ENCODE measurements around the gene KRT39.
"Not testable (repeated sequence)": the region's sequence is repeated elsewhere in the genome, so short reads cannot be mapped to it uniquely, and the experiment has no call there.

Gene KRT39

GRCh38 chr17:41002814-41003213 lies 36.1 kb upstream of the KRT39 start:
- H3K27me3 ChIP-seq (ENCODE audit: control insufficient read depth, insufficient read depth, low read length), result no peaks in the 10 kb centered on the region
- no peak overlapping the region for H3K27ac ChIP-seq (ENCODE audit: low read depth, low read length)
- H3K9ac ChIP-seq (ENCODE audit: low read depth, low read length), result no peak overlapping the region
- H3K36me3 ChIP-seq (ENCODE audit: control insufficient read depth, insufficient read depth, low read length), result no peaks in the 10 kb centered on the region
- H3K4me1 ChIP-seq (ENCODE audit: control insufficient read depth, insufficient read depth, low read length), result peaks cover 4% of the 10 kb centered on the region; the same call in 1 of the 2 replicates
- no peak overlapping the region for H3K4me3 ChIP-seq (ENCODE audit: low read depth, low read length)
- H3K9me3 ChIP-seq (ENCODE audit: control insufficient read depth, insufficient read depth, low read length), result no peaks in the 10 kb centered on the region

GRCh38 chr17:41001795-41002194 lies 35.0 kb upstream of the KRT39 start:
- Histone ChIP-seq H3K4me1 (ENCODE audit: control insufficient read depth, insufficient read depth, low read length) (peaks cover 4% of the 10 kb centered on the region; the same call in 1 of the 2 replicates), H3K36me3 (ENCODE audit: control insufficient read depth, insufficient read depth, low read length) (no peaks in the 10 kb centered on the region), H3K9ac (ENCODE audit: low read depth, low read length) (no peak overlapping the region)

GRCh38 chr17:40999563-40999962 lies 32.8 kb upstream of the KRT39 start, which contains the start of gene KRTAP3-2:
TSS of gene KRTAP3-2 (minus strand) at chr17:40999906. CDS start at chr17:40999853, 53 bp downstream.
- H3K4me3 ChIP-seq (ENCODE audit: low read depth, low read length); H3K27ac ChIP-seq (ENCODE audit: low read depth, low read length): not testable (repeated sequence)

More at GRCh38 chr17:41001795-41002194, 35.0 kb upstream of the KRT39 start:
- H3K9me3 ChIP-seq (ENCODE audit: control insufficient read depth, insufficient read depth, low read length), result no peaks in the 10 kb centered on the region
- H3K4me3 ChIP-seq (ENCODE audit: low read depth, low read length), result no peak overlapping the region
- H3K27me3 ChIP-seq (ENCODE audit: control insufficient read depth, insufficient read depth, low read length), result no peaks in the 10 kb centered on the region
- H3K27ac ChIP-seq (ENCODE audit: low read depth, low read length), result no peak overlapping the region

GRCh38 chr17:40997361-40997760 lies 30.6 kb upstream of the KRT39 start:
- no peak overlapping the region for H3K4me3 ChIP-seq (ENCODE audit: low read depth, low read length)
- no peak overlapping the region for H3K27ac ChIP-seq (ENCODE audit: low read depth, low read length)
- H3K27me3 ChIP-seq (ENCODE audit: control insufficient read depth, insufficient read depth, low read length), result no peaks in the 10 kb centered on the region

More at GRCh38 chr17:40999563-40999962, 32.8 kb upstream of the KRT39 start, which contains the start of gene KRTAP3-2:
- H3K9ac ChIP-seq (ENCODE audit: low read depth, low read length); H3K9me3 ChIP-seq (ENCODE audit: control insufficient read depth, insufficient read depth, low read length); H3K36me3 ChIP-seq (ENCODE audit: control insufficient read depth, insufficient read depth, low read length); H3K27me3 ChIP-seq (ENCODE audit: control insufficient read depth, insufficient read depth, low read length); H3K4me1 ChIP-seq (ENCODE audit: control insufficient read depth, insufficient read depth, low read length): not testable (repeated sequence)

GRCh38 chr17:40996829-40997228 lies 30.1 kb upstream of the KRT39 start:
- Histone ChIP-seq H3K27me3 (ENCODE audit: control insufficient read depth, insufficient read depth, low read length) (no peaks in the 10 kb centered on the region), H3K27ac (ENCODE audit: low read depth, low read length) (no peak overlapping the region), H3K9ac (ENCODE audit: low read depth, low read length) (no peak overlapping the region), H3K4me1 (ENCODE audit: control insufficient read depth, insufficient read depth, low read length) (no peaks in the 10 kb centered on the region), H3K9me3 (ENCODE audit: control insufficient read depth, insufficient read depth, low read length) (no peaks in the 10 kb centered on the region), H3K36me3 (ENCODE audit: control insufficient read depth, insufficient read depth, low read length) (no peaks in the 10 kb centered on the region), H3K4me3 (ENCODE audit: low read depth, low read length) (no peak overlapping the region)

More at GRCh38 chr17:40997361-40997760, 30.6 kb upstream of the KRT39 start:
- Histone ChIP-seq H3K36me3 (ENCODE audit: control insufficient read depth, insufficient read depth, low read length) (no peaks in the 10 kb centered on the region), H3K9me3 (ENCODE audit: control insufficient read depth, insufficient read depth, low read length) (no peaks in the 10 kb centered on the region), H3K9ac (ENCODE audit: low read depth, low read length) (no peak overlapping the region), H3K4me1 (ENCODE audit: control insufficient read depth, insufficient read depth, low read length) (no peaks in the 10 kb centered on the region)

- Histone ChIP-seq H3K36me3 (ENCODE audit: control insufficient read depth, insufficient read depth, low read length) (no peaks in the 10 kb centered on the region), H3K27ac (ENCODE audit: low read depth, low read length) (no peak overlapping the region)
These were observed 28.4 kb upstream of the KRT39 start for GRCh38 chr17:40995116-40995515.

GRCh38 chr17:40993839-40994238 lies 27.1 kb upstream of the KRT39 start, which contains the start of gene KRTAP3-3:
TSS of gene KRTAP3-3 (minus strand) at chr17:40994164. CDS start at chr17:40994097, 67 bp downstream.
- H3K9me3 ChIP-seq (ENCODE audit: control insufficient read depth, insufficient read depth, low read length), result no peaks in the 10 kb centered on the region
- no peak within 1 kb of the TSS for H3K4me3 ChIP-seq (ENCODE audit: low read depth, low read length)
- H3K27me3 ChIP-seq (ENCODE audit: control insufficient read depth, insufficient read depth, low read length), result no peaks in the 10 kb centered on the region
- H3K9ac ChIP-seq (ENCODE audit: low read depth, low read length), result no peak within 1 kb of the TSS
- no peaks in the 10 kb centered on the region for H3K4me1 ChIP-seq (ENCODE audit: control insufficient read depth, insufficient read depth, low read length)
- no peaks in the 10 kb centered on the region for H3K36me3 ChIP-seq (ENCODE audit: control insufficient read depth, insufficient read depth, low read length)
- H3K27ac ChIP-seq (ENCODE audit: low read depth, low read length), result no peak within 1 kb of the TSS

More at GRCh38 chr17:40995116-40995515, 28.4 kb upstream of the KRT39 start:
- H3K4me3 ChIP-seq (ENCODE audit: low read depth, low read length), result no peak overlapping the region
- no peaks in the 10 kb centered on the region for H3K27me3 ChIP-seq (ENCODE audit: control insufficient read depth, insufficient read depth, low read length)
- H3K9me3 ChIP-seq (ENCODE audit: control insufficient read depth, insufficient read depth, low read length), result no peaks in the 10 kb centered on the region
- H3K4me1 ChIP-seq (ENCODE audit: control insufficient read depth, insufficient read depth, low read length), result no peaks in the 10 kb centered on the region
- no peak overlapping the region for H3K9ac ChIP-seq (ENCODE audit: low read depth, low read length)

GRCh38 chr17:40993084-40993483 lies 26.3 kb upstream of the KRT39 start:
- Histone ChIP-seq H3K4me3 (ENCODE audit: low read depth, low read length) (no peak overlapping the region), H3K9me3 (ENCODE audit: control insufficient read depth, insufficient read depth, low read length) (no peaks in the 10 kb centered on the region), H3K9ac (ENCODE audit: low read depth, low read length) (no peak overlapping the region), H3K36me3 (ENCODE audit: control insufficient read depth, insufficient read depth, low read length) (no peaks in the 10 kb centered on the region), H3K4me1 (ENCODE audit: control insufficient read depth, insufficient read depth, low read length) (no peaks in the 10 kb centered on the region), H3K27ac (ENCODE audit: low read depth, low read length) (no peak overlapping the region), H3K27me3 (ENCODE audit: control insufficient read depth, insufficient read depth, low read length) (no peaks in the 10 kb centered on the region)

- Histone ChIP-seq H3K4me1 (ENCODE audit: control insufficient read depth, insufficient read depth, low read length) (no peaks in the 10 kb centered on the region), H3K27me3 (ENCODE audit: control insufficient read depth, insufficient read depth, low read length) (no peaks in the 10 kb centered on the region), H3K4me3 (ENCODE audit: low read depth, low read length) (no peak overlapping the region), H3K27ac (ENCODE audit: low read depth, low read length) (no peak overlapping the region), H3K36me3 (ENCODE audit: control insufficient read depth, insufficient read depth, low read length) (no peaks in the 10 kb centered on the region), H3K9me3 (ENCODE audit: control insufficient read depth, insufficient read depth, low read length) (no peaks in the 10 kb centered on the region), H3K9ac (ENCODE audit: low read depth, low read length) (no peak overlapping the region)
These were observed 25.9 kb upstream of the KRT39 start for GRCh38 chr17:40992666-40993065.

GRCh38 chr17:40986920-40987319 lies 20.2 kb upstream of the KRT39 start:
- Histone ChIP-seq H3K4me3 (ENCODE audit: low read depth, low read length) (no peak overlapping the region), H3K9ac (ENCODE audit: low read depth, low read length) (no peak overlapping the region), H3K27me3 (ENCODE audit: control insufficient read depth, insufficient read depth, low read length) (no peaks in the 10 kb centered on the region), H3K27ac (ENCODE audit: low read depth, low read length) (no peak overlapping the region), H3K36me3 (ENCODE audit: control insufficient read depth, insufficient read depth, low read length) (no peaks in the 10 kb centered on the region), H3K4me1 (ENCODE audit: control insufficient read depth, insufficient read depth, low read length) (no peaks in the 10 kb centered on the region), H3K9me3 (ENCODE audit: control insufficient read depth, insufficient read depth, low read length) (no peaks in the 10 kb centered on the region)

GRCh38 chr17:40984226-40984625 lies 17.5 kb upstream of the KRT39 start, which contains the start of gene KRT40:
TSS of gene KRT40 (minus strand) at chr17:40984326. CDS start at chr17:40984273, 53 bp downstream.
- H3K4me1 ChIP-seq (ENCODE audit: control insufficient read depth, insufficient read depth, low read length), result peaks cover 9% of the 10 kb centered on the region; the same call in 1 of the 2 replicates
- H3K9me3 ChIP-seq (ENCODE audit: control insufficient read depth, insufficient read depth, low read length), result no peaks in the 10 kb centered on the region

More at GRCh38 chr17:40984226-40984625, 17.5 kb upstream of the KRT39 start, which contains the start of gene KRT40:
- Histone ChIP-seq H3K9ac (ENCODE audit: low read depth, low read length) (no peak within 1 kb of the TSS), H3K27ac (ENCODE audit: low read depth, low read length) (no peak within 1 kb of the TSS), H3K4me3 (ENCODE audit: low read depth, low read length) (no peak within 1 kb of the TSS), H3K27me3 (ENCODE audit: control insufficient read depth, insufficient read depth, low read length) (no peaks in the 10 kb centered on the region), H3K36me3 (ENCODE audit: control insufficient read depth, insufficient read depth, low read length) (no peaks in the 10 kb centered on the region)

Measured in HUES48 (cell line).